ENCODE data around the gene CACNA1C.

The CACNA1C gene

DNA sequence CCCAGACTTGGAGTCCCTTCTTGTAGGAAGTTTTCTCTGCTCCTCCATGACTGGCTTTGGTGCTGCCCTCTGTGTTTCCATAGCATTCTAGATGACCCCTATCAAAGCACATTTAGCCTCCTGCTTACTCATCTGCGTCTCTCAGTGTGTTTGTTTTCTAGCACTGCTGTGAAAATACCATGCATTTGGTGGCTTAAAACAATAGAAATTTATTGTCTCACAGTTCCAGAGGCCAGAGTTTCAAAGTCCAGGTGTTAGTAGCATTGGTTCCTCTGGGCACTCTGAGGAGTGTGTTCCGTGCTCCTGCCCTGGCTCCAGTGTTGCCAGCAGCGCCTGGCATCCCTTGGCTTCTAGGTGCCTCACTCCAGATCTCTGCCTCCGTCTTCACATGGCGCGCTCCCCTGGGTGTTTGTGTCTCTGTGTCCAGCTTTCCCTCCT, 86.1 kb downstream of the CACNA1C start:
- TF ChIP-seq, protein P1, sequence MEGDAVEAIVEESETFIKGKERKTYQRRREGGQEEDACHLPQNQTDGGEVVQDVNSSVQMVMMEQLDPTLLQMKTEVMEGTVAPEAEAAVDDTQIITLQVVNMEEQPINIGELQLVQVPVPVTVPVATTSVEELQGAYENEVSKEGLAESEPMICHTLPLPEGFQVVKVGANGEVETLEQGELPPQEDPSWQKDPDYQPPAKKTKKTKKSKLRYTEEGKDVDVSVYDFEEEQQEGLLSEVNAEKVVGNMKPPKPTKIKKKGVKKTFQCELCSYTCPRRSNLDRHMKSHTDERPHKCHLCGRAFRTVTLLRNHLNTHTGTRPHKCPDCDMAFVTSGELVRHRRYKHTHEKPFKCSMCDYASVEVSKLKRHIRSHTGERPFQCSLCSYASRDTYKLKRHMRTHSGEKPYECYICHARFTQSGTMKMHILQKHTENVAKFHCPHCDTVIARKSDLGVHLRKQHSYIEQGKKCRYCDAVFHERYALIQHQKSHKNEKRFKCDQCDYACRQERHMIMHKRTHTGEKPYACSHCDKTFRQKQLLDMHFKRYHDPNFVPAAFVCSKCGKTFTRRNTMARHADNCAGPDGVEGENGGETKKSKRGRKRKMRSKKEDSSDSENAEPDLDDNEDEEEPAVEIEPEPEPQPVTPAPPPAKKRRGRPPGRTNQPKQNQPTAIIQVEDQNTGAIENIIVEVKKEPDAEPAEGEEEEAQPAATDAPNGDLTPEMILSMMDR (conservative IDR thresholded peaks at IDR 0.05) = no peak
- no peak overlapping the region for H3K27ac ChIP-seq

DNA sequence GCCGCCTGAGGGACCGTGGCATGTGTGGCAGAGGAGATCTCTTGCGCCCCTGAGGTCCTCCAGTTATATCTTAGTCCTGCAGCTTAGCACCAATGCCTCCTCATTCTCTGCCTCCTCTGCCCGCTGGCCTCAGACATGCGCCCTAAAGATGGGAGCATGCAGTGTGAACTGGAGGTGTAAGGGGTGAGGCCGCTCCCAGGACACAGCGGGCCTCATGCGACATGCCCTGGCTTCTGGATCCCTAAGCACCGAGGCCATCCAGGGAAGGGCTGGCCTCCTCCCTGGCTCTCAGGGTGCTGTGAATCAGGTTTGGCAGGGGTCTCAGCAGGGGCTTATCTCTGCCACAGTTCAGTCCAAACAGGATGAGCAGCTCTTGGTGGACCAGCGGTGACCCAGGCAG, 86.9 kb downstream of the CACNA1C start:
- H3K27ac ChIP-seq = no peak overlapping the region
- TF ChIP-seq, protein P1 (conservative IDR thresholded peaks at IDR 0.05) = no peak

DNA sequence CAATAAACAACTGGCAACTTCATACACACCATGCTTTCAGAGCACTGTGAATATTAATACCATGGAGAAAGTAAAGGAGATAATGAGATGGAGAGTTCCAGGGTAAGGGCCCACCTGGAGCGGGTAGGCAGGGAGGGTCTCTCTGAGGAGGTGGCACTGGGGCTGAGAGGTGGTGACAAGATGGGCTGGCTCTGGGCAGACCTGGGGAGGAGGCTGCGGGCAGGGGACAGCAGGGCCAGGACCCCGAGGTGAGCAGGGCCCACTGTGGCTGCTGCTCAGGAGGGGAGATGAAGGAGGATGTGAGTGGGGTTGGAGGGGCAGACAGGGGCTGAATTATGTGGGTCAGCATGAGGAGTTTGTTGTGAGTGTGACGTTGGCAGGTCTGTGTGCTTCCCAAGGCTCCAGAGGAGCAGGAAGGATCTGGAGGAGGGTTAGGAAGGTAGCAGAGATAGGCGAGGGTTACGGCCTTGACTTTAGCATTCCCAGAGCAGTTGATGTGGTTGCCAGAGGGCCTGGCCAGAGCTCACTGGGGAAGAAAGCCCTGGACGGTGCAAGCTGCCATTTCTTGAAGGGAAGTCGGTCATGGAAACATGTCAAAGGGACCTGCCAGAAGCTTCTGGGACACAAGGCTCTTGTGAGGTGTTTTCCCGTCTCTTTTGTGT, 88.2 kb downstream of the CACNA1C start:
- no peak overlapping the region for H3K27ac ChIP-seq
- TF ChIP-seq, protein P1 (conservative IDR thresholded peaks at IDR 0.05) = no peak

DNA sequence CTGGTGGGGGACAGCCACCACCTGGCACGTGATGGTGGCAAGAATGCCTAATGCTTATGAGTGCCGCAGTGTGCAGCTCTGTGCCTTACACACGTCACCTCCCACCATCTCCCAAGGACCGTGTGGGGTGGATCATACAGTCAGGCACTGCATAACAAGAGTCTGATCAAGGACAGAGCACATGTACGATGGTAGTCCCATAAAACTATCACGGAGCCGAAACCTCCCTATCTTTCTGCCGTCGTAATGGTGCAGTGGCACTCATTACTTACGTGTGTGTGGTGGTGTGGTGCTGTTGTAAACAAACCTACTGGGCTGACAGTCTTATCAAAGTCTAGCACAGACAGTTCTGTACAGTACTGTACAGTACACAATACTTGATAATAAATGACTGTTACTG, 89.3 kb downstream of the CACNA1C start:
- H3K27ac ChIP-seq = no peak overlapping the region
- TF ChIP-seq, protein P1 (conservative IDR thresholded peaks at IDR 0.05) = no peak

DNA sequence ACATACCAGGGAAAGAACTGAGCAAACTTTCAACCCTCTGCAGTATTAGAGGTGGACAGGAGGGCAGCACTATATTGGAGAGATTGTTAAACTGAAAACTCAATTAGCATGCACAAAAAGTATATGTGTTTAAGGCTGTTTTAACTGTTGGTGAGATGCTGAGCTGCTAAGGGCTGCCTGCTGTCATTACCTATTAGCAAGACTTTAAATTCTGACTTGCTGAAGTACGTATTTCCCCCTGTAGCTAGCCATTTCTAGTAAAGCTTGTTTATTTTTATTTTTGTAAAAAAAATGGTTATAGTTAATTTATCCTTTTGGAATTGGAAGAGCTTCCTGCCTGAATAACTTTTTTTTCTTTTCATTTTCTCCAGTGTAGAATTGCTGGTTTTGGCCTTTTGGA, 92.2 kb downstream of the CACNA1C start:
- TF ChIP-seq, protein P1 (conservative IDR thresholded peaks at IDR 0.05) = no peak
- no peak overlapping the region for H3K27ac ChIP-seq

DNA sequence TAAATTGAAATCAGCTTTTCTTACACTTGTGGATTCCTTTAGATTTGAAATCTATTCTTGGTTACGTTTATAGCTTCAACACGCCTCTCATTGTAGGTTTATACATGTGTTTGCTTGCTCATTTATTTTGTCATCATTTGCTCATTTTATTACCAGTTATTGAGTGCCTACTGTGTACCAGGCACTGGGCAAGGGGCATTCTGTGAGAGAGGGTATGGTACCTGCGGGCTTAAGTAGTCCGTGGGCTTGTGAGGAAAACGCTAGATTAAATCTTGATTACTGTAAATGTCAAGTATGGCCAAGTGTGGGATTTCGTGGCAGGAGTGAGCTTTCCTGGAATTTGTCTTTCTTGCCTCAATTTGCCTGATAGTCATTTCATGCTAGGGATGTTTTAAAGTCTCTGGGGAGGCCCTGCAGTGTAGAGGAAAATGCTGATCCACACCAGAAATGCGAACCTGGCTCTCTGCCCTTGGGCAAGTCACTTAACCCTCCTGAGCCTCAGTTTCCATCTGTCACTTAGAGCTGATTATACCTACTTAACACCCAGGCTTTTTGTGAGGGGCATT, 92.7 kb downstream of the CACNA1C start:
- peak overlapping the region; percentile 38 for H3K27ac ChIP-seq
- TF ChIP-seq, protein P1 (conservative IDR thresholded peaks at IDR 0.05) = no peak

DNA sequence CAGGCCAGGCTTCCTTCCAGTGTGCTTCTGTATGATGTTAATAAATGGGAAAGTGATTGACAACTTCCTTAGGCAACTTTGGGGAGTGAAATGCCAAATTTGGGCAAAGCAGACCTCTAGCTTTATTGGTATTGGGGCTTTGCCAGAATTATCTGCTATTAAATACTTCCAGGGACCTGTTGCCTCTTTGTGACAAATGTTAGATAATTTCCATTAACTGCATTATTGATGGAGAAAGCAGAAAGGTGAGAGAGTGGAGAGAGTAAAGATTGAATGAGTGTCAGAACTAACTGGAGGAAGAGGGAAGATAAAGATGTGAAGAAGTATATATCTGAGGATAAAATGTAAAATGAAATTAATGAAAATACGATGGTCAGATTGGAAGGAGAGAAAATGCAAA, 94.5 kb downstream of the CACNA1C start:
- H3K27ac ChIP-seq = no peak overlapping the region
- TF ChIP-seq, protein P1 (conservative IDR thresholded peaks at IDR 0.05) = no peak
